ENCODE results near the gene PLA2G15. TPM values are rescaled to one million over a fixed set of nuclear protein-coding genes. Genes with fewer than 3 reads are reported as not detected.

The PLA2G15 gene, protein sequence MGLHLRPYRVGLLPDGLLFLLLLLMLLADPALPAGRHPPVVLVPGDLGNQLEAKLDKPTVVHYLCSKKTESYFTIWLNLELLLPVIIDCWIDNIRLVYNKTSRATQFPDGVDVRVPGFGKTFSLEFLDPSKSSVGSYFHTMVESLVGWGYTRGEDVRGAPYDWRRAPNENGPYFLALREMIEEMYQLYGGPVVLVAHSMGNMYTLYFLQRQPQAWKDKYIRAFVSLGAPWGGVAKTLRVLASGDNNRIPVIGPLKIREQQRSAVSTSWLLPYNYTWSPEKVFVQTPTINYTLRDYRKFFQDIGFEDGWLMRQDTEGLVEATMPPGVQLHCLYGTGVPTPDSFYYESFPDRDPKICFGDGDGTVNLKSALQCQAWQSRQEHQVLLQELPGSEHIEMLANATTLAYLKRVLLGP
- 16.6 and 24.5 TPM in 2 replicates for total RNA-seq

GRCh38 chr16:68244903-68245853 is at the start of gene PLA2G15:
Gene PLA2G15, plus strand, starts transcription at chr16:68245373. Its CDS starts 54 bp downstream, at chr16:68245427.
- peak; percentile 79 for DNase-seq (ENCODE audit: low read depth, low spot score)

- DNase-seq (ENCODE audit: low read depth, low spot score), result no peak
Measured at GRCh38 chr16:68197250-68197649, 47.9 kb upstream of the PLA2G15 start.

DNA sequence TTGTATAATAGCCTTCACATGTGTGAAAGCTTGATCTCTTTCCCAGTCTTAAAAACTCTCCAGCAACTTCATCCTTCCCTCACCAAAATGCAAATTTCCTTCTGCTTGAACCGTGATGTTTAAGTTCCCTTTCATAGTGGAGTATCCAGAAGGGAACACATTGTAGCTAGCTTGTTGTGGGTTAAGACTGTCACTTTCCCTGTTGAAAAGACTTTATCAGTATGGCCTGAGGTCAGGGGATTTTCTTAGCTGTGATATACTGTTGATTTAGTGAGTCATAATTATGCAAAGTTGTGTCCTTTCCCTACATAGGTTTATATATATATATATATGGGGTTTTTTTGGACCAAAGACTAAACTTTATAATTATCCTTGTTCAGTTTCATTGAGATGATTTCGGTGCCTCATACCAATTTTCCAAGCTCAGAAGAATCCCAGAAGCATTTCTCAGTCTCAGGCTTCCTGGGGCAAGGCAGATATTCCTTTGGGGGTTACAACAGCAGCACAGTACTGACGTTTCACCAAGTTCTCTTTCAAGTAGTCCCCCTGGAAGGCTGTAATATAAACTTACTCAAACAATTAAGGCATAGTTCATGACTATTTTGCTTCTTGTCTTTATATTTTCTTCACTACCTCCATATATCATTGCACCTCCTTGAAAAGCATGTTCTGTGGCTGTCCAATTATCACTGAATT is 44.9 kb upstream of the PLA2G15 start:
- DNase-seq (ENCODE audit: low read depth, low spot score), result no peak

DNA sequence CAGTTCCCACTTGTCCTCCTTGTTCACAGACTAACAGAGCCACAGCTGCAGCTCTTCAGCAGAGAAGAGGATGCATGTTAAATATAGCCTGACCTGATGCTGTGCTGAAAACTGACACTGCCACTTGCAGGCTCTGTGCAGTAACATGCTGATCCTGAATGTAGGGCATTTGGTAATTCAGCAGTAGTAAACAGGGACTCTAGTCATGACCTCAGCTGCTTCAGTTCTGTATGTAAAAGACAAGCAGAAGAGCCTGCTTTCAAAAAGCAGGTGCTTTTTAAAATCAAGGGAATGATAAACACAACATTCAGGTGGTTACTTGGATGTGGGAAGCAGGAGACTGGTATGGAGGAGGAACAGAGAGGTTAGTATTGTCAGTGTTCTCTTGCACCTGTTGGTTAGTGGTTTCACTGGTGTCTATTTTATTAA is 43.1 kb upstream of the PLA2G15 start:
- DNase-seq (ENCODE audit: low read depth, low spot score), result no peak

DNA sequence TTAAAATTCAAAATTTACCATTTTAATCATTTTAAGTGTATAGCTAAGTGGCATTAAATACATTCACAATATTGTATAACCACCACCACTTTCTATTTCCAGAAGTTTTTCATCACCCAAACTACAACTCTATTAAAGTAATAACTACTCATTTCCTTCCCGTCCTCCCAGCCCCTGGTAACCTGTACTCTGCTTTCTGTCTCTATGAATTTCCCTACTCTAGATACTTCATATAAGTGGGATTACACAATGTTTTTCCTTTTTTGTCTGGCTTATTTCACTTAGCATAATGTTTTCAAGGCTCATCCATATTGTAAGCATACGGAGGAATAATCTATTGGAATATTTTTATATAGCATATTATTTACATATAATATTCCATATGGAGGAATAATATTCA is 38.9 kb upstream of the PLA2G15 start:
- DNase-seq (ENCODE audit: low read depth, low spot score), result no peak

DNA sequence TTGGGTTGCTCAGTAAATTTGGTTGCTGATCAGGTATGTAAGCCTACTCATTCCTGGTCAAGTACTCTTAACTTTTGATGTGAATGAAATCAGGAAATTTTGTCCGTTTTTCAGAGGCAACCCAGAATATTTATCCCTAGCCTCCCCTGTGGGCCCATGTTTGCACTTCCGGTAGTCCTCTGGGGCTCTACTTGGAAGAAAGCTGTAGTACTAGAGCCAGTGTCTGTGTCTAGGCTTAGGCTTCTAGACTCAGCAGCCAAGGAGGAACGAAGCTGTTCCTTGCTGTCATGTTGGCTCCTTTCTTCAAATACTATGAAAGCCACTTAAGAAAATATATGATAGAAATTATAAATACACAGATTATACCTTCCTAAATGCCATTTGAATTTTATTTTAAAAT is 30.4 kb upstream of the PLA2G15 start:
- DNase-seq (ENCODE audit: low read depth, low spot score), result no peak

DNA sequence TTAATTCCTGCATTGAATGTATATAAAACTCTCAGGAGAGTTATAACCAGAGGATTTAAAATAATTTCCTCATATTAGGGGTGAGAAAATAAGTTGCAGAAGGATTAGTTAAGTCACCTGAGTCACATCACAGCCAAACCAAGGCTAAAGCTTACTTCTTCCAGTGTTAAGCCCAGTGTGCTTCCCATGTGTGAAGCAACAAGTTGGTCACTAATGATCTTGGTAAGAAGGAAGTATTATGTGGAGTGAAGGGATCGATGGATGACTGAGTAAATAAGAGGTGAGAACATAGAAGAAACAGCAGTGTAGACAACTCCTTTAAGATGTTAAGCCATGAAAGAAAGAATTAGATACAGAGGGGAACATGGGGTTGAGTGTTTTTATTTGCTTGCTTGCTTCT is 29.9 kb upstream of the PLA2G15 start:
- DNase-seq (ENCODE audit: low read depth, low spot score), result no peak

DNA sequence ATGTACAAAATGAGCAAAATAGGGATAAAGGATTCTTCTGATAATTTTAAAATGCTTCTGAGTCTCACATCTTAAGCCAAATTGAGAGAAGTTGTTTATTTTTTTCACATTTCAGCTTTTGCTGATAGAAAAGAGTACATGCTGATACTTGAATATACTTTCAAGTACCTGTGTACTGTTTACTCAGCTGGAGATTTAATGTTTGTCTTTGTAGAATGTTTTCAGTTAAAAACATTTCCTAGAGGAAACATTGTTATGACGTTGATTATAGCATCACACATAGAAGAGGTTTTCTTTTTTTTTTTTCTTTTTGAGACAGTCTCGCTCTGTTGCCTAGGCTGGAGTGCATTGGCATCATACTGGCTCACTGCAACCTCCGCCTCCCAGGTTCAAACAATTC is 28.9 kb upstream of the PLA2G15 start:
- DNase-seq (ENCODE audit: low read depth, low spot score), result no peak

DNA sequence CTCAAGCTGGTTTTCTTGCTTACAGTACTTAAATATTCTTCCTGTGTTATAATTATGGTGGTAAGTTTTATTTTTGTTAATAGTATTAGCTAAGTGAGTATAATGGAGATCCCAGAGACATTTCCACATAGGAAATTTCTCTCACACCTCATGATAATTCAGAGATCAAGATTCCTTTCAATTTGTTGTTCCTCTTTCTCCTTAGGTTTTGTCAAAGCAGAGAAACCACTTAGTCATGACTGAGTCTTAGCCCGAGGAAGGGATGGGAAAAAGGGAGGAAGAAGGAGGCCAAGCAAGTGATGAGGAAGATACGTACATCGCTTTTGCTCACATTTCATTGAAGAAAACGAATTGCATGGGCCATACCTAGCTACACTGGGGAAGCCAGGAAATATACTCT is 27.7 kb upstream of the PLA2G15 start:
- no peak for DNase-seq (ENCODE audit: low read depth, low spot score)

DNA sequence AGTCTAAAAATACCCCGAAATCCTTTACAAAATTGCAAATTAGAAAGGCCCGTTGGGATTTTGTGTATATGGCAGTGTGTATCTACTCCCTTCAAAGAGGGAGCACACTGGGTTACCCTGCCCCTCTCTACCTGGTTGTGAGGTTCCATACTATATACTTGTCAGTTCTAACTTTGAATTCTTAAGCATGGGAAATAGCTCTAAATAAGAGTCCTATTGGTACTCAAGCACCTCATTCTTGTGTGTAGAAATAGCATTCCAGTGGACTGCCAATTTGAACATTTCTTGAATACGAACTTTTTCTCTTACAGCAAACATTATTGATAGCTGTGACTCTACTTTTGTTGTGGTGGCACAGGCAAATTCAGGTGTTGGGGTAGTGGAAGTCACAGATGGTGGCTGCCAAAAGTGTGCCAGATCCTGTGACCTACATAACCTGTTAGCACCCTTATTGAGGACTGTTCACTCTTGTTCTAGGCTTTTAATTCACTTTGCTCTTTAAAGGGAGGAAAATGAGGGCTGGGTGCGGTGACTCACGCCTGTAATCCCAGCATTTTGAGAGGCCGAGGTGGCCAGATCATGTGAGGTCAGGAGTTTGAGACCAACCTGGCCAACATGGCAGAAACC is 25.3 kb upstream of the PLA2G15 start:
- DNase-seq (ENCODE audit: low read depth, low spot score), result no peak

DNA sequence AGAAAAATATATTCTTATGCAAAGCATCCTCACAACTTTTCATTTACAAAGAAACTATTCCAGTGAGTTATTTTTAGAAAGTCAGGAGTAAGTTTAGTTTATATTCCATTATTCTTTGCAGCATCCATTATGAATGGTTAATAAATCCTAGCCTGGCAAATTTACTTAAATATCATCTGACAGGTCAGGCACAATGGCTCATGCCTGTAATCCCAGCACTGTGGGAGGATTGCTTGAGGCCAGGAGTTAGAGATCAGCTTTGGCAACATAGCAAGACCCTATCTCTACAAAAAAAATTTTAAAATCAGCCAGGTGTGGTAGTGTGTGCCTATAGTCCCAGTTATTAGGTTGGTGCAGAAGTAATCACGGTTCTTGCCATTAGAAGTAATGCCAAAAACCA is 22.1 kb upstream of the PLA2G15 start:
- no peak for DNase-seq (ENCODE audit: low read depth, low spot score)

DNA sequence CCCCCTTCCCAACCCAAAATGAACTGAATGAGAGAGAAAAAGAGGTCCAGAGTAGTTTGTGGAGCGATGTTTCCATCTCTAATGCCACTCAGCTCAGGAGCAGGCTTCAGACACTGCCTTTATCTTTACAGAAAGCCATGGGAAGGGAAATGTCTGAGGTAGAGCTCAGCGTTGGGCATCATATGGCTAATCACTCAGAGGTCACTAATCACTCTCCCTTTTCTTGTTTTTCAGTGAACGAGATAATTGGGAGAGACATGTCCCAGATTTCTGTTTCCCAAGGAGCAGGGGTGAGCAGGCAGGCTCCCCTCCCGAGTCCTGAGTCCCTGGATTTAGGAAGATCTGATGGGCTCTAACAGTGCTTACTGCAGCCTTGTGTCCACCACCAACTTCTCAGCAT is 19.1 kb upstream of the PLA2G15 start:
- no peak for DNase-seq (ENCODE audit: low read depth, low spot score)

GRCh38 chr16:68227183-68227793 is 17.9 kb upstream of the PLA2G15 start:
- no peak for DNase-seq (ENCODE audit: low read depth, low spot score)

GRCh38 chr16:68227850-68228553 is 17.2 kb upstream of the PLA2G15 start:
- no peak for DNase-seq (ENCODE audit: low read depth, low spot score)

DNA sequence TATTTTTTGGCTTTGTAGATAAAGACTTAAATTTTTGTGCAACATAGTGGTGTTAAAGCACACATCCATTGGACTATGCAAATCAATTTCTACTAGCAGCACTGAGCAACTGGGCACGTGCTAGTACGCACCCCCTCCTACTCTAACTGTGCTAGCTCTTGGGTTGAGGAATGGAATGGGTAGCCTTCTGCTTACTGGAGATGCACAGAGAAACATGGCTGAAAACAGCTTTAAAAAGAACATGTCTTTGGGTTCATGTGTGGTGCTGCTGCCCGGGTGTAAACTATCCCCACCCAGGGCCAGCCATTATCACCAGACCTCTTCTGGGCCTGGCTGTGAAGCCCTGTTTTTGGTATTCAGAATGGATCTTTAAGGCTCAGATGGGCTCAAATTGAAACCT is 16.5 kb upstream of the PLA2G15 start:
- no peak for DNase-seq (ENCODE audit: low read depth, low spot score)

GRCh38 chr16:68229431-68230175 is 15.6 kb upstream of the PLA2G15 start:
- DNase-seq (ENCODE audit: low read depth, low spot score), result no peak

GRCh38 chr16:68230176-68230571 is 15.0 kb upstream of the PLA2G15 start:
- no peak for DNase-seq (ENCODE audit: low read depth, low spot score)

DNA sequence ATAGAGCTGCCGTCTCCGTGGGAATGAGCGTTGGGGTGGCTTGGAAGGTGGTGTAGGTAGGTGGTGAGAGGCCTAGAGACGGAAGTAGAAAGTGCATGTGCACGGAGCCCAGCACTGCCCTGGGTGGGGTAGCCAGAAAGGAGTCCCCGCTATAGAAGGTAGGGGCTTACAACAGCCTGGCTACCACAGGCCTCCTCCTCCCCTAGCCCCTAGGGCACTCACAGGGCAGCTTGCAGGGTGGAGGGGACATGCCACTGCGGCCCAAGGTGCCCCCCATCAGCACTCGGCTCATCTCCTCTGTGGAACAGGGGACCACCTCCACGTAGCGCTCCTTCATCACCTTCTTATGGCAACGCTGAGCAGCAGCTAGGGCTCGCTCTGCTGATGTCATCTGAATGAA is 14.2 kb upstream of the PLA2G15 start:
- no peak for DNase-seq (ENCODE audit: low read depth, low spot score)

GRCh38 chr16:68231384-68232136 is 13.6 kb upstream of the PLA2G15 start:
- DNase-seq (ENCODE audit: low read depth, low spot score), result no peak

All from pulmonary artery endothelial cell (primary cell).